CD4-positive, CD25-positive, alpha-beta regulatory T cell (primary cell): Measurements from ENCODE around the gene AFF1. TPM values are rescaled to one million over a fixed set of nuclear protein-coding genes. Genes with fewer than 3 reads are reported as not detected.
"Not testable (repeated sequence)": the region's sequence is repeated elsewhere in the genome, so short reads cannot be mapped to it uniquely, and the experiment has no call there.

Source experiments
- ATAC-seq, 2 donors: fragments of 150-1000 bp; cut with Tn5 transposase; one replicate each; pipeline ENCODE4 v1.10.0; 2021; ENCODE audit warnings: low read depth in 2 of 2, moderate number of reproducible peaks in 2 of 2, moderate library complexity in 1 of 2
- DNase-seq, 3 donors: peaks; one replicate each; pipeline versions ENCODE4 v3.0.0 to v3.0.0-alpha.2; 2012 to 2022; ENCODE audit warnings: mixed read lengths in 1 of 3
- H3K27ac ChIP-seq: one replicate; pipeline ENCODE4 v1.7.0; 2013; ENCODE audit warnings: mild to moderate bottlenecking, low read length; ENCODE audit not compliant: insufficient read depth, poor library complexity, severe bottlenecking
- H3K27me3 ChIP-seq: one replicate; pipeline ENCODE4 v1.7.0; 2013; ENCODE audit warnings: low read length; ENCODE audit not compliant: control insufficient read depth, insufficient read depth
- H3K36me3 ChIP-seq: one replicate; pipeline ENCODE4 v1.7.0; 2013; ENCODE audit warnings: mild to moderate bottlenecking, low read length, moderate library complexity; ENCODE audit not compliant: control insufficient read depth, insufficient read depth
- H3K4me1 ChIP-seq: 2 replicates; pipeline ENCODE4 v1.7.0; 2013; ENCODE audit warnings: mild to moderate bottlenecking, low read length; ENCODE audit not compliant: insufficient read depth, control insufficient read depth, poor library complexity, severe bottlenecking
- H3K4me3 ChIP-seq: one replicate; pipeline ENCODE4 v1.7.0; 2013; ENCODE audit warnings: low read depth, mild to moderate bottlenecking, low read length, moderate library complexity
- H3K9me3 ChIP-seq, 2 experiments: 1 replicate in 1 of 2; 2 replicates in 1 of 2; pipeline ENCODE4 v1.7.0; 2013; ENCODE audit warnings: low read length in 2 of 2, mild to moderate bottlenecking in 1 of 2, moderate library complexity in 1 of 2; ENCODE audit not compliant: control insufficient read depth in 2 of 2
- H3K27ac Mint-ChIP-seq, 3 donors: one replicate each; pipeline ENCODE4 v1.8.0; 2020 to 2022; ENCODE audit warnings: mild to moderate bottlenecking in 3 of 3, mixed read lengths in 3 of 3, moderate library complexity in 2 of 3
- H3K27me3 Mint-ChIP-seq: one replicate; pipeline ENCODE4 v1.8.0; 2022; ENCODE audit warnings: mild to moderate bottlenecking, mixed read lengths
- H3K36me3 Mint-ChIP-seq: one replicate; pipeline ENCODE4 v1.8.0; 2020; ENCODE audit warnings: mixed read lengths
- H3K4me1 Mint-ChIP-seq, 4 donors: one replicate each; pipeline ENCODE4 v1.8.0; 2020 to 2022; ENCODE audit warnings: mixed read lengths in 4 of 4, mild to moderate bottlenecking in 1 of 4
- H3K4me3 Mint-ChIP-seq, 4 donors: one replicate each; pipeline ENCODE4 v1.8.0; 2020 to 2022; ENCODE audit warnings: mild to moderate bottlenecking in 4 of 4, mixed read lengths in 4 of 4, moderate library complexity in 3 of 4
- H3K9me3 Mint-ChIP-seq, 7 donors: one replicate each; pipeline ENCODE4 v1.8.0; 2020 to 2022; ENCODE audit warnings: mixed read lengths in 7 of 7, mild to moderate bottlenecking in 3 of 7, moderate library complexity in 2 of 7
- polyA plus RNA-seq, 4 donors: library from polyadenylated mRNA; unstranded; fragments of 300-500 nt; fragmentation: Illumina TruSeq; gene quantifications; one replicate each; pipeline ENCODE4 v1.2.3, GENCODE V29; 2021
- total RNA-seq: library from RNA; stranded (reverse); gene quantifications from one replicate; pipeline ENCODE4 v1.2.3, GENCODE V29; 2022

AFF1 gene
- total and polyA plus RNA-seq, 5 donors from 2014 or later = 18.1 to 122 (median 37.4) TPM

- H3K4me1 ChIP-seq = peaks cover 20% of the 10 kb centered on the region
- H3K9me3 ChIP-seq = no peaks in the 10 kb centered on the region
- no peak for ATAC-seq
- no peak overlapping the region for H3K27ac ChIP-seq
- H3K36me3 ChIP-seq = no peaks in the 10 kb centered on the region
- Mint-ChIP-seq H3K4me3 (no peak overlapping the region), H3K27me3 (no peaks in the 10 kb centered on the region), H3K9me3 (no peaks in the 10 kb centered on the region), H3K27ac (peak overlapping the region in 2 of 3 donors; percentile 33 to 69), H3K36me3 (peaks cover 6% of the 10 kb centered on the region), H3K4me1 (peaks cover 15 to 68% (median 38%) of the 10 kb centered on the region in 4 donors)
- no peak for DNase-seq
- H3K4me3 ChIP-seq = no peak overlapping the region
- no peaks in the 10 kb centered on the region for H3K27me3 ChIP-seq
These were observed 45.4 kb downstream of the AFF1 start for GRCh38 chr4:86980230-86980629.

GRCh38 chr4:86981789-86982188 is 47.0 kb downstream of the AFF1 start:
- peak overlapping the region; percentile 8 for H3K4me3 ChIP-seq
- H3K4me1 ChIP-seq = peaks cover 15% of the 10 kb centered on the region
- Mint-ChIP-seq H3K9me3 (no peaks in the 10 kb centered on the region), H3K36me3 (peaks cover 6% of the 10 kb centered on the region), H3K27ac (peak overlapping the region in 1 of 3 donors; percentile 71), H3K4me3 (peak overlapping the region in 2 of 4 donors; percentile 41 to 67), H3K4me1 (peaks cover 5 to 53% (median 27%) of the 10 kb centered on the region in 4 donors), H3K27me3 (no peaks in the 10 kb centered on the region)
- no peak for DNase-seq
- ATAC-seq = peak in 1 of 2 donors; percentile 21
- H3K27me3 ChIP-seq = no peaks in the 10 kb centered on the region
- no peaks in the 10 kb centered on the region for H3K36me3 ChIP-seq
- H3K27ac ChIP-seq = no peak overlapping the region
- H3K9me3 ChIP-seq = no peaks in the 10 kb centered on the region

GRCh38 chr4:86985852-86986251 is 51.0 kb downstream of the AFF1 start:
- H3K9me3 Mint-ChIP-seq, H3K27me3 ChIP-seq, ATAC-seq, H3K27me3 Mint-ChIP-seq, H3K4me3 ChIP-seq, H3K27ac Mint-ChIP-seq, H3K4me3 Mint-ChIP-seq, H3K9me3 ChIP-seq, H3K36me3 ChIP-seq, DNase-seq, H3K4me1 ChIP-seq, H3K27ac ChIP-seq: not testable (repeated sequence)
- peaks cover 23% of the 10 kb centered on the region for H3K36me3 Mint-ChIP-seq
- H3K4me1 Mint-ChIP-seq = peaks cover 0 to 27% (median 22%) of the 10 kb centered on the region in 4 donors

GRCh38 chr4:86989658-86990057 is 54.8 kb downstream of the AFF1 start:
- not testable (repeated sequence) for H3K9me3 ChIP-seq, DNase-seq, H3K27ac ChIP-seq, H3K9me3 Mint-ChIP-seq, H3K4me3 ChIP-seq, H3K27me3 Mint-ChIP-seq, H3K4me1 ChIP-seq, H3K4me3 Mint-ChIP-seq, H3K27me3 ChIP-seq, ATAC-seq, H3K36me3 ChIP-seq
- H3K36me3 Mint-ChIP-seq = peaks cover 21% of the 10 kb centered on the region
- peak overlapping the region in 2 of 3 donors; percentile 71 to 94 for H3K27ac Mint-ChIP-seq
- peaks cover 0 to 29% (median 25%) of the 10 kb centered on the region in 4 donors for H3K4me1 Mint-ChIP-seq

GRCh38 chr4:86990510-86990909 is 55.7 kb downstream of the AFF1 start:
- Histone ChIP-seq H3K36me3 (no peaks in the 10 kb centered on the region), H3K9me3 (no peaks in the 10 kb centered on the region), H3K4me3 (no peak overlapping the region), H3K4me1 (no peaks in the 10 kb centered on the region), H3K27me3 (no peaks in the 10 kb centered on the region), H3K27ac (no peak overlapping the region)
- Mint-ChIP-seq H3K27me3 (no peaks in the 10 kb centered on the region), H3K9me3 (peaks cover 0 to 1% (median 0%) of the 10 kb centered on the region in 7 donors), H3K4me1 (peaks cover 0 to 29% (median 26%) of the 10 kb centered on the region in 4 donors), H3K4me3 (no peak overlapping the region), H3K36me3 (peaks cover 21% of the 10 kb centered on the region), H3K27ac (no peak overlapping the region)
- no peak for ATAC-seq
- no peak for DNase-seq

- ATAC-seq (no peak), DNase-seq (no peak)
- H3K4me3 ChIP-seq = no peak overlapping the region
- H3K27ac ChIP-seq = no peak overlapping the region
- Mint-ChIP-seq H3K4me3 (no peak overlapping the region), H3K27ac (no peak overlapping the region), H3K36me3 (peaks cover 21% of the 10 kb centered on the region), H3K9me3 (peaks cover 0 to 1% (median 0%) of the 10 kb centered on the region in 7 donors), H3K4me1 (peaks cover 0 to 32% (median 28%) of the 10 kb centered on the region in 4 donors), H3K27me3 (no peaks in the 10 kb centered on the region)
- no peaks in the 10 kb centered on the region for H3K36me3 ChIP-seq
- no peaks in the 10 kb centered on the region for H3K9me3 ChIP-seq
- H3K4me1 ChIP-seq = no peaks in the 10 kb centered on the region
- no peaks in the 10 kb centered on the region for H3K27me3 ChIP-seq
These were observed 57.2 kb downstream of the AFF1 start for GRCh38 chr4:86991994-86992393.

- Histone ChIP-seq H3K27ac (no peak overlapping the region), H3K27me3 (no peaks in the 10 kb centered on the region), H3K4me3 (no peak overlapping the region), H3K4me1 (peaks cover 5% of the 10 kb centered on the region), H3K9me3 (no peaks in the 10 kb centered on the region), H3K36me3 (no peaks in the 10 kb centered on the region)
- Mint-ChIP-seq H3K9me3 (peaks cover 0 to 1% (median 0%) of the 10 kb centered on the region in 7 donors), H3K4me3 (no peak overlapping the region), H3K4me1 (peaks cover 8 to 38% (median 30%) of the 10 kb centered on the region in 4 donors), H3K27me3 (no peaks in the 10 kb centered on the region), H3K27ac (peak overlapping the region in 1 of 3 donors; percentile 38), H3K36me3 (peaks cover 13% of the 10 kb centered on the region)
- DNase-seq (no peak), ATAC-seq (no peak)
These were observed 59.3 kb downstream of the AFF1 start for GRCh38 chr4:86993909-86994681.

GRCh38 chr4:86994686-86995085 is 59.9 kb downstream of the AFF1 start:
- H3K27me3 Mint-ChIP-seq = no peaks in the 10 kb centered on the region
- no peaks in the 10 kb centered on the region for H3K27me3 ChIP-seq
- peaks cover 14 to 39% (median 31%) of the 10 kb centered on the region in 4 donors for H3K4me1 Mint-ChIP-seq

More at GRCh38 chr4:86994686-86995085, 59.9 kb downstream of the AFF1 start:
- Histone ChIP-seq H3K27ac (no peak overlapping the region), H3K4me1 (peaks cover 5% of the 10 kb centered on the region), H3K4me3 (no peak overlapping the region), H3K9me3 (no peaks in the 10 kb centered on the region), H3K36me3 (no peaks in the 10 kb centered on the region)
- H3K36me3 Mint-ChIP-seq = peaks cover 7% of the 10 kb centered on the region
- ATAC-seq (no peak), DNase-seq (no peak)
- peaks cover 0 to 1% (median 0%) of the 10 kb centered on the region in 7 donors for H3K9me3 Mint-ChIP-seq
- peak overlapping the region in 2 of 3 donors; percentile 38 to 45 for H3K27ac Mint-ChIP-seq
- no peak overlapping the region for H3K4me3 Mint-ChIP-seq
